ENCODE measurements around the gene GJA3.

GJA3 gene

DNA sequence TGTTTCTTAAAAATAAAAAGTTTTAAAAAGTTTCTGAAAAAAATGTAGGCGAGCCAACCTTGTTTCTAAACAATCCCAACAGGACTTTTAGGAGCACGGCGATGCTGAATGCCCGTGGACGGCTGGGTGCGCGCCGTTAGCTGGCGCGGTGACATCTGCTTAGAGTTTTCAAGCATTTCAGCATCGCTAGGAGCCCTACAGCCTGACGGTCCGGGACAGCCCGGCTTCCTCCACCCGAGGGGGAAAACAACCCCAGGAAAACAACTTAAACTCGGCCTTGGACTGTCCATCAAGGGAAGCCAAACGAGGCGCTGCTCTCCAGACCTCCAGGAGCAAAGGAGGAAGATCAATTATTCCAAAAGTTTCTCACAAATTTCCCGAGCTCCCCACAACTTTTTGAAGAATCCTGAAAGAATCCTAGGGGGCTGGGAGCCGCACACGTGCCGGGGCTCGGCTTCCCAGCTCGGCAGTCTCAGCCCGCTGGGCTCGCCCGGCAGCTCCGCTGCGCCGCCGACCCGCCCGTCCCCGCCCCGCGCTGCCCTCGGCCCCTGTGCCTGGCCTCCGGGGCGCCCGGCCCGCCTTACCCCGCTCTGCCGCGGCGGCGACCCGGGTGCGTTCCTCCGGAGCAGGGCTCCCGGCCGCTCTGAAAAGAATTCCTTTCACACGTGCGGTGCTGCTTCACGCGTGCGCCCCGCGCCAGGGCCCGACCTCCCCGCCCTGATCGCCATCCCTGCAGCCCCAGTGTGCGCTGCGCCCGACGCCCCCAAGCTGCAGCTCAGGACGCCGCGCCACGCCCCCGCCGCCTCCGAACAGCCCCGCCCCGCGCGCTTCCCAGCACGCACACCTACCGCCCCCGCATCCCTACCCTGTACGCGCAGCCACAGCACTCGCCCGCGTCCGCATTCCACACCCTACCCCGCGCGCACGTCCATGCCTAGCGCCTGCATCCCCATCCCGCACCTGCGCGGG lies at the start of gene GJA3:
GJA3 (minus strand) TSS at position 747 of the 969 bp plus-strand sequence. CDS start 17,764 bp downstream, outside the sequence.
- peak; percentile 33 for DNase-seq (ENCODE audit: low spot score)

DNA sequence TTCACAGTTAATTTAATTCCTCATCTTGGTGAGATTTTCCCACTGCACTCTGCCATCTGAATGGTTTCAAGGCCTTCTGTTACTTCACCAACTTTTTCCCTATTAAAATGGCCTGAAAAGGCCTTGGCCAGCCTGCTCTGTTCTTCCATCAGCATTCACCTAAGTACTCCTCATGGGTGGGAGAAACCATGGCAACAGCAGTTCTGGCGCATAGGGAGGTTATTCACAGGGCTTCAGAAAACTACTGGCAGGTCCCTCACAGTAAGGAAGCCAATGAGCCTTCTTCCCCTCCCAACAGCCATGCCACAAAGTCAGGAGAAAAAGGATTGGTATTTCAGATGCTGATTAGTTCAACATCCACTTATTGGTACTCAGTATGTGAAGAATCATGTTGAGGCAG lies 49.1 kb upstream of the GJA3 start:
- no peak for DNase-seq (ENCODE audit: low spot score)

DNA sequence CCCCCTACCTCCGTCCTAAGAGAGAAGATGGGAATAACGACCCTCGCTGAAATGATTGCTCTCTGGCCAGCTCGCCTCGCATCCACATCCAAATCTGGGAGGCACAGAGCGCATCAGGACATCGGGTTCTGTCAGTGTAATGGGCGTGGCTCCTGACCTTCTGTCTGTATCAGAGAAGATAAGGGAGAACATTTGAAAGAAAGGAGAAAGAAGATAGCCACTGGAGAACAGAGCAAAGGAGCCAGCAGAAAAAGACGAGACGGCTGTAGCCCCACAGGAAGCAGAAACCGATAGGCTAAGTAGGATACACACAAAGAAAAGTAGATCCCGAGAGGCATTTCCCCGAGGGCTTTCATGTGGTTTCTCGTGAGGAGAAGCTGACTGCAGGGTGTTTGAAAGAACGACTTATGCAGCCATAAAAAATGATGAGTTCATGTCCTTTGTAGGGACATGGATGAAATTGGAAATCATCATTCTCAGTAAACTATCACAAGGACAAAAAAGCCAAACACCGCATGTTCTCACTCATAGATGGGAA lies 45.9 kb upstream of the GJA3 start:
- no peak for DNase-seq (ENCODE audit: low spot score)

DNA sequence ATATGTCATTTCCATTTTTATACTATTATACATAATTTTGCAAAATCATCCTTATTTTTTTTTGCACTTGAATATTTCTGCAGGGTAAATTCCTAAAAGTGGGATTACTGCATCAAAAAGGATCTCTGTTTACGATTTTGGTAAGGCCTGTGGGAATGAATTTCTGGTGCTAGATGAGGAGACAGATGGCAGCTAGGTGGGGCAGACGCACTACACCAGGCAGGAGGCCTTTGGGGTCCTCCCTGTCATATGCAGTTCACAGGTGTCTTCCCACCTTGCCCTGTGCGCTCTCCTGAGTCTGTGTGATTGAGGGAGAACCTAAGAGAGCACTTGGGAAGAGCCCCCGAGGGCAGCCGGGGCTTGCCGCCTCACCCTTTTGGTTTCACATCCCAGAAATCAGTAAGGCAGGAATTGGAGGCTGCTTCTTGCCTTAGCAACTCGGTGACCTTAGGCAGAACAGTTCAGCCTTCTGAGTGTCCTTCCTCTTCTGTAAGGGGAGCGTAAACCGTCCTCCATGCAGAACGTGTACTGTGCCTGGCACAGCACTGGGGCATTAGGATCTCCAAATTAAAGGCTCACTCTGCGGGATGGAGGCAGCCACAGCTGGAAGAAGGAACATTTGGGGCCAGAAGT lies 45.3 kb upstream of the GJA3 start:
- DNase-seq (ENCODE audit: low spot score), result no peak

DNA sequence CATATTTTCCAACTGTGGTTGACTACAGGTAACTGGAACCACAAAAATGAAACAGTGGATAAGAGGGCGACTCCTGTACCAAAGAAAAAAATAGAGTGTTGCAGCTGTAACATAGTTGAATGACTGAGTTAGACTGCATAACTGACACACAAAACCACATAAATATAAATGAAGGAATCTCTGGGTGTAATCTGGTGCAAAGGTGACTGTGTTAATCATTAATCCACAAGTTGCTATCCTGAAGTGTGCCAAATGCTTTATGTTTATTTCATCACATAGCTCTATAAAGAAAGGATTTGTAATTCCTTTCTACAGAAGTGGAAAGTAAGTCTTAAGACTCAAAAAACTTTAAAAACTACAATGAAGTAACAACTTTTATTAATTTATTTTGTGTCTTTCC lies 37.9 kb upstream of the GJA3 start:
- DNase-seq (ENCODE audit: low spot score), result no peak

DNA sequence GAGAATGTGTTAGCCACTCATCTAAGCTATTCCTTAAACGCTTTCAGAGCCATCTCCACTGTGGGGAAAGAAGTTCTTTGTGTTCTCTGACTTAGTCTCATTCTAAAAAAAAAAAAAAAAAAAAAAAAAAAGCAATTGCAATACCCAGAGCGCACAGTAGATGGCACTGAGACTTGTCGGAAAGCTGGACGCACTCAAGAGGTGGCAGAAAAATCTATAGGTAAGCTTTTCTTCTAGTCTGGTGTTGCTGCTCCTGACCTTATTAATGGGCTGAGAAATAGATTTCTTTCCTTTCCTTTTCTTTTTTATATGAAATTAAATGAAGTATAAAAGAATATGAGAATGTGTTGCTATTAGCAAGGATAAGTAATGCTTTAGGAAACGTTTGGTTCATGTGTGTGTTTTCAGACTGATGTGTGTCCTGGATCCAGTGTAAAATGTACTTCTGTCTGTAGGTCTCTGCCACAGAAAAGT lies 36.5 kb upstream of the GJA3 start:
- peak; percentile 23 for DNase-seq (ENCODE audit: low spot score)

DNA sequence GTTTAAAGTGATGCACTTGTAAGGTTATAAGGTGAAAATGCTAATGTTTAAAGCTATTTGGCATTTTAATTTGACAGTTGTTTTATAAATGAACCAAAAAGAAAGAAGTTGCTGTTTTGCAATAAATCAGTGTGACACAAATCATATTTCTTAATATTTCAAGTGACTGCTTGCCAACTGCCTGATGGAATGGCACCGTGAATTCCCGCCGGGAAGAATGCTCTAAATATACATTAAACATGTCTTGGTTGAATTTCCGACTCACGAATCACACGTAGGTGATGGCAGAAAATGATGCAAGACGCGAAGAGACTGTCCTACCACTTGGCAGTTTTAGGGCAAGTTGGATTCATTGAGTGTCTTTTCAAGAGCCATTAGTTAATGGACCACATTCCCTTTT lies 34.9 kb upstream of the GJA3 start:
- DNase-seq (ENCODE audit: low spot score), result no peak

DNA sequence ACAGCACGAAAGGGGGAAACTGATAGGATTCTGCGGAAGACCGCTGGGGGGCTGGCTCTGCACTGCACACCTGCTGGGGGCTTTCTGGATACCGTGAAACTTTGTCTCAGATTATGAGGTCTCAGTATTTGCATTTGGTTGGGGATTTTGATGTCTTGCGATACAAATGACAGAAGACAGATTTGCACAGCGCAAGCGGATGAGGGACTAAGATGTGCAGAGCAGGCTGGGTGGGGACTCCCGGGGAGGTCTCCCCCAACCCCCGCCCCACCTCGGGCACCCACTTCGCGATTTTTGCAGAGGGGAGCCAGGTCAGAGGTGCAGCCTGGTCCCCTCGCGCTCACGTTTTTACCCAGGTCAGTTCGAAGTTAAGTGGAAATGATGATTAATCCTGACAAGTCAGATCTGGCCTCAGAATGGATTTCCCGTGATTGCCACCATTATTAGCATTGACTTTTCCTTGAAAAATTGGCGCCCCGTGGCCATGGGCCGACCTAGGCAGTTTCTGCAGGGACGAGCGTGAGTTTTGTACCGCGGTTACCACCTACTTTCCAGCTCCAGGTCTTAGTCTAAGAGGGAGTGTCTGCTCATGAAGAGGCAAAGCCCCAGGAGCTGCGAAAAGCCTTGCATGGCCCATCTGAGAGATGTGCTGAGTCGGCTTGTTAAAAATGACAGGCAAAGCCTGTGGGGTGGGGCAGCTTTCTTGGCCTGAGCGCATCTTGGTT lies 33.2 kb upstream of the GJA3 start:
- no peak for DNase-seq (ENCODE audit: low spot score)

DNA sequence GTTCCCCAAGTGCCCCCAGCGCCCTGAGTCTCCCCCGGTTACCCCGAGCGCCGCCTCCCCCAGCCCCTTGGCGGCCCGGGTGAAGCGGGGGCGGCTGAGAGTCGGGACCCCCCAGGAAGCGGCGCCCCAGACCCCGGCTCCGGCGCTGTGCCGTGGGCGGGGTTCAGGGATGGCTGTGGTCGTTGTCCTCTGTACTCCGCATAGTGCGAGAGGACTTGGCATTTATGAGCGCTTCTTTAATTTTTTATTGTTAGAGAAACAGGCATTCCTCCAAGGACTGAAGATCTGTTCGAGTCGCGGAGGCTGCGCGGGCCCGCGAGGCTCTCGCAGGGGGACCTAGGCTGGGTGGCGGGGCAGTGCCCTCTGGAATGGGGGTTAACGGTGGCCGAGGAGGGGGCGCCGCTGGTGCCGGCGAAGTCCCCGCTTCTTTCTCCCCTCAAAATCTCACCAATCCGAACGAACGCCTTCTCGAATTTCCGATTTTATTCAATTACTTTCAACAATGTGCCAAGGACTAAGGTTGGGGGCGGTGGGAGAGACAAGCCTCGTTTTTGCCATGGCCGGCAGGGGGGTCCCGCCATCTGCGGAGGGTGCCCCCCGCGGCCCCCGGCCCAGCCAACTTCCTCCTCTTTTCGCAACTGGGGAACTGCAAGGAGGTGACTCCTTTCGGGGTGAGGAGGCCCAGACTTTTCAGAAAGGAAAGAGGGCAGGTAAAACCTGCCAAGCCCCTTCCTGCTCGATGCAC lies 32.5 kb upstream of the GJA3 start:
- no peak for DNase-seq (ENCODE audit: low spot score)

DNA sequence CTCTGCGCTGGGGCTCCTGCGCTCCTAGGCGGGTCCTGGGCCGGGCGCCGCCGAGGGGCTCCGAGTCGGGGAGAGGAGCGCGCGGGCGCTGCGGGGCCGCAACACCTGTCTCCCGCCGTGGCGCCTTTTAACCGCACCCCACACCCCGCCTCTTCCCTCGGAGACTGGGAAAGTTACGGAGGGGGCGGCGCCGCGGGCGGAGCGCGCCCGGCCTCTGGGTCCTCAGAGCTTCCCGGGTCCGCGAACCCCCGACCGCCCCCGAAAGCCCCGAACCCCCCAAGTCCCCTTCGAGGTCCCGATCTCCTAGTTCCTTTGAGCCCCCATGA lies 31.9 kb upstream of the GJA3 start, which contains the start of gene GJB2:
GJB2 (minus strand) TSS at position 103 of the 326 bp plus-strand sequence. CDS start 3,357 bp downstream, outside the sequence.
- no peak for DNase-seq (ENCODE audit: low spot score)

DNA sequence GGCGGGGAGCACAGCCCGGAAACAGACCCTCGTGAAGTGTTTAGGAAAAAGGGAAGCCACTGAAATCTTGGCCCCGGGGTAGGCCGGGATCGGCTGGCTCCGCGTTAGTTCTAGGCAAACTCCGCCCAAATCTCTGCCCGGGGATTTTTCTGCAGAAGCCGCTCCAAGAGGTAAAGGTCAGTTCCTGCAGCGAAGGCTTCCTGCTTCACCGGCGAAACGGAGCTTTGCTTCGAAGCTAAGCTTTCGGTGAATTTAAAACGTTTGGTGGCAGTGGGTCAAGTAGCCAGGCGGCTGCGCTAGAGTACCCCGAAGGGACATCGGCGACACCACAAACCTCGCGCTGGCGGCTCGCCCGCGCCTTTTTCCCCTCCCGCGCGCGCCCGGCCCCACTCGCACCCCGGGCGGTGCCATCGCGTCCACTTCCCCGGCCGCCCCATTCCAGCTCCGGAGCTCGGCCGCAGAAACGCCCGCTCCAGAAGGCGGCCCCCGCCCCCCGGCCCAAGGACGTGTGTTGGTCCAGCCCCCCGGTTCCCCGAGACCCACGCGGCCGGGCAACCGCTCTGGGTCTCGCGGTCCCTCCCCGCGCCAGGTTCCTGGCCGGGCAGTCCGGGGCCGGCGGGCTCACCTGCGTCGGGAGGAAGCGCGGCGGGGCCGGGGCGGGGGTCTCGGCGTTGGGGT lies 31.4 kb upstream of the GJA3 start:
- DNase-seq (ENCODE audit: low spot score), result no peak

DNA sequence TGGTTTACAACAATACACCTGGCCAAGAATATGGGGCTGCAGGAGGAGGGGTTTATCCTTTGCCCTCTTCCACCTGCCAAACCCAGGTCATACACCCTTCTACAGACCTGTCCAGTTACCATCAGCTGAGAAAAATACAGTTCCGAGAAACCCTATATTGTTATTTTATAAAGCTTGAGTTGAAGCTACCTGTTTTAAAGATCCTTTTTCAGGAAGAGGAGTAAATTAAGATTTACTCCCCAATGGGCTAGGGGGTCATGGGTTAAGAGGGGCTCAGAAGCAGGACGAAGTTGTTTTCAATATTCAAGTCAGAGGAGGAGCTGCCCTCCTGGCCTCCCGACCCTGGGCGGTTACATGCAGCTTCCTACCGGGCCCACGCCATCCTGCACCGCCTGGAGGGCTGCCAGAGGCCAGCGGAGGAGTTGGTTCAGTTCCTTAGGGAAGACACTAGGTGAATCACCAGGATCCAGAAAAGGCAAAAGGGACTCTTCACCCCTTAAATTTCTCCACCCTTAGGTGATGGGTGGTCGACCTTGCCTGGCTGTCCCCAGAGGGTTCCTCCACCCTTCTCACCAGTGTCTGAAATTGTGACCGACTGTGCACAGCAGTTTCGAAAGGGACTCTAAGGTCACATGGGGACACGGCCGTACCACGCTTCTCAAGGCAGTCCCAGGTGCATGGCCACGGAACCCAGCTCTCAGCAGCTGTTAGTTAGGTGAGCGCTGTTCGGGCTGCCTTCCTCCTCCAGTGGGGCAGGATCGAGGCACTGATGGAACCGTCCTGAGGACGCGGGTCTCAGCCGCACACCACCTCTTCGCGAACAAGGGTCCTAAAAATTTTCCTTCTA lies 30.7 kb upstream of the GJA3 start:
- no peak for DNase-seq (ENCODE audit: low spot score)

DNA sequence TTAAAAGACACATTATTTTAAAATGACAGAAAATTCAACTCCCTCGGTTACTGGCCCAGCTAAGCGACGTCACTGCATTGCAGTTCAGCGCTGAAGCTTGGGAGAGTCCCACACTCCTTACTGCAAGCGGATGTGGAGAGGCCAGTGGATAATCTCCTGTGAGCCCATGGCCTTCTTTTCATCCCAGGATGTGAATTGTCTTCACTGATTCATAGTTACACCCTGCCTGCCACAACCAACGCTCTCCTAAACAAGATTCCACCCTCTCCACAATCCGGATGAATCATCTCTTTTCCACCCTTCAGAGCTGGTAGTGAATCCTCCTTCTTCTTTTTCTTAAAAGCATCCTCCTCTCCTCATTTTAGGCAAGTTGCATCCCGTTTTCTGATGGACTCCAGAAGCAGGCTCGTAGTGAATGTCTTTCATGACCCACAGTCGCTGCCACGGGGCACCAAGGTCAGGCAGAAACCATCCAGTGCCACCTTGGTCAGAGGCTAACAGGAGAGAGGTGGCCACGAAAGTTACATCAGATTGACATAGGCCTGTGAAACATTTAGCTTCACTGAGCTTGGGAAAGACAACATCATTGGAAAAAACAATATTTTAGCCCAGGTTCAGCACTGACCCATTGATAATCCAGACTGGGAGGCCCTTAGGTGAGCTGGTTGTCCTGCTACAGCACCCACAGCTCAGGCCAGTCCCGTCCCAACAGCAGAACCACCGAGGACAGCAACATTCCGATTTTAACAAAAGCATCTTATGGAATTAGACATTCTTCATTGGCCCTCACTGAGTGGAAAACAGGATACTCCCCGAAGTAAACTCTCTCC lies 29.8 kb upstream of the GJA3 start:
- no peak for DNase-seq (ENCODE audit: low spot score)

DNA sequence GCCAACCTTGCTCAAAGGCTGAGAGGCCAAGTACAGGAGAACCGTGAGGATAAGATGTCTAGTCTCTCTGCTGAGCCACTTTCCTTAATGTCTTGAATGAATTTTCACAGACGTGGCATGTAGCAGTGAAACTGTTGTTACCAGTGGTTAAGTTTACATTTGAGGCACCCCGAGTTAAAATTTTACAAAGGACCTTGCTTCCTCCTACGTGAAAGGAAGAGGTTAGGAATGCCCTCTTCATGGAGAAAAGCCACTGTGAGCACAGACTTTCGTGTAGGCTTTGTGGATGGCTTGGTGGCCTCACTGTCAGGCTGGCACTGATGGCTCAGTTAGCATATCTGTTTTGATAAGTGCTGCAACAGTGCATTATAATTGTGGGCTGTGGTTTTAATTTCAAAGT lies 29.2 kb upstream of the GJA3 start:
- no peak for DNase-seq (ENCODE audit: low spot score)

DNA sequence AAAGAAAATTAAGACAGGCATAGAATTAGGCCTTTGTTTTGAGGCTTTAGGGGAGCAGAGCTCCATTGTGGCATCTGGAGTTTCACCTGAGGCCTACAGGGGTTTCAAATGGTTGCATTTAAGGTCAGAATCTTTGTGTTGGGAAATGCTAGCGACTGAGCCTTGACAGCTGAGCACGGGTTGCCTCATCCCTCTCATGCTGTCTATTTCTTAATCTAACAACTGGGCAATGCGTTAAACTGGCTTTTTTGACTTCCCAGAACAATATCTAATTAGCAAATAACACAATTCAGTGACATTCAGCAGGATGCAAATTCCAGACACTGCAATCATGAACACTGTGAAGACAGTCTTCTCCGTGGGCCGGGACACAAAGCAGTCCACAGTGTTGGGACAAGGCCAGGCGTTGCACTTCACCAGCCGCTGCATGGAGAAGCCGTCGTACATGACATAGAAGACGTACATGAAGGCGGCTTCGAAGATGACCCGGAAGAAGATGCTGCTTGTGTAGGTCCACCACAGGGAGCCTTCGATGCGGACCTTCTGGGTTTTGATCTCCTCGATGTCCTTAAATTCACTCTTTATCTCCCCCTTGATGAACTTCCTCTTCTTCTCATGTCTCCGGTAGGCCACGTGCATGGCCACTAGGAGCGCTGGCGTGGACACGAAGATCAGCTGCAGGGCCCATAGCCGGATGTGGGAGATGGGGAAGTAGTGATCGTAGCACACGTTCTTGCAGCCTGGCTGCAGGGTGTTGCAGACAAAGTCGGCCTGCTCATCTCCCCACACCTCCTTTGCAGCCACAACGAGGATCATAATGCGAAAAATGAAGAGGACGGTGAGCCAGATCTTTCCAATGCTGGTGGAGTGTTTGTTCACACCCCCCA lies 28.1 kb upstream of the GJA3 start:
- no peak for DNase-seq (ENCODE audit: low spot score)

DNA sequence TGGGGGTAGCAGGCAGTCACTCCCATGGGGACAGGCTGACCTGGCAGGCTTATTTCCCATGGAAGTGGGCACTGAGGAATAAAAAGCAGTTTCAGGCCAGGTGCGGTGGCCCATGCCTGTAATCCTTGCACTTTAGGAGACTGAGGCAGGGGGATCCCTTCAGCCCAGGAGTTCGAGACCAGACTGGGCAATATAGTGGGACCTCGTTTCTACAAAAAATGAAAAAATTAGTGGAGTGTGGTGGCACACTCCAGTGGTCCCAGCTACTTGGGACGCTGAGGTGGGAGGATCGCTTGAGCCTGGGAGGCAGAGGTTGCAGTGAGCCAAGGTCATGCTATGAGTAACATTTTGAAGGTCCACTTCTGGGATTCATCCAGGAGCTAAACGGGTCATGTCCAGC lies 25.9 kb upstream of the GJA3 start:
- DNase-seq (ENCODE audit: low spot score), result no peak

DNA sequence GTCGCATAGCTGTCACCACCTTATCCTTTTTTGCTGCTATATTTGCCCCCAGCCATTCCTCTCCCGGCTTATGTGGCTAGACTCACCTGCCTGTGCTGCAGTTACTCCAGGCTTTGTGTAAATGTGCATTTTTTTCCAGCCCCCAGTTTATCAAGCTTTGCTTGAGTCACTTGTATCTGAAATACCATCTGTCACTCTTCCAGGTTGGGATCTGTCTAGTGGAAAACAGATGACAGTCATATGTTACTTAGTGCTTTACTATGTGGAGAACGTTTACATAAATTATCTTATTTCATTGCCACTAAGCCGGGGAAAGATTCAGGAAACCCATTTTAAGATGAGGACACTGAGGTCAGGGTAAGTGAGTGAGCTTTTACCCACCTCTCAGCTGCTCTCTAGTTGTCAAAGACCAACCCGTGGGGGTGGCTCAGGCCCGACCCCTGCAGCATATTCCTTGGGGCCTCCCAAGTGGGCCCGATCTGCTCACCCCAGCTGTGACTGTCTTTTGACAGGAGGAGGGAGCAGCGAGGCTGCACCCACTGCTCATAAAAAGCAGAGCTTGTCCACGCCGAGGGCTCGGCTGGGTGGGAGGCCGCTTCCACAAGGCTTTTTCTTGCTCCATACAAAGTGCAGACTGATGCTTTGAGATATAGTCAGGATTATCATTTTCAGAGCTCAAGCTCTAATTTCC lies 24.7 kb upstream of the GJA3 start:
- DNase-seq (ENCODE audit: low spot score), result no peak
